RKO (cell line): ENCODE results near the gene SPINT2.

Experiments used
- DNase-seq: peaks from one replicate; pipeline ENCODE4 v3.0.0-alpha.2; 2016; ENCODE audit warnings: low spot score

SPINT2 gene

DNA sequence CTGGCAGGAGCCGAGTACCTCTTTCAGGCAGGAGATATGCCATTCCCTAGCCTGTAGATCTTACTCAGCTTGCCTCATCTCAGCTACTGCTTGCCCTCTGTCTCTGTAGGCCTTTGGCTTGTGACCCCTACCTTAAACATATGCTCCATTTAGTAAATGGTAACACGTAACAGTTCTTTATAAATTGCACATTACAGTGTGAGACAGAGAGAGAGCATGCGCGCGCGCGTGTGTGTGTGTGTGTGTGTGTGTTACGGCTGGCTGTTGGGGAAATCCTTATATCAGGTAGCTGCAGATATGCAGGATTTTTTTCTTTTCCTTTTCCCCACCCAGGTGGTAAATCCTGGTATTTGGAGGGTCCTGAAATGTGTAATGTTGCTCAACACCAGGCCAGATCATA is 4.2 kb downstream of the SPINT2 start:
- DNase-seq = no peak

GRCh38 chr19:38270587-38271167 is 6.3 kb downstream of the SPINT2 start:
- DNase-seq = no peak

DNA sequence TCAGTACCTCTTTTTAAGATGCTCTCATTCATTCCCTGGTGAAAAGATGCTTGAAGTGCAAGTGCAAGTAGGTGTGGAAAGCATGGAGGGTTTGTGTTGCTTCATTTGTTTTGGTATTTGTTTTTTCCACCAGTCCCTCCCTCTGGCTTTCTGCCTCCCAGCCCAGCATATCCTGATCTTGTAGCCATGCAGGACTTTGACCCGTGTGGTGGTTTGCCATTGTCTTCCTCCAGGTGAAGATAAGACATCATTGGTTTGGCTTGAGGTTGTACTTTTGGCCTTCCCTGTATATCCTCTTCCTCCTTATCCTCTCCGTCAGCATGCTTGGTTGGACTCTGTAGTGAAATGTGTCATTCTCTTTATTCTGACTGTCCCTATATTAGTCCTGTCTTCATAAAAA is 9.1 kb downstream of the SPINT2 start:
- no peak for DNase-seq

DNA sequence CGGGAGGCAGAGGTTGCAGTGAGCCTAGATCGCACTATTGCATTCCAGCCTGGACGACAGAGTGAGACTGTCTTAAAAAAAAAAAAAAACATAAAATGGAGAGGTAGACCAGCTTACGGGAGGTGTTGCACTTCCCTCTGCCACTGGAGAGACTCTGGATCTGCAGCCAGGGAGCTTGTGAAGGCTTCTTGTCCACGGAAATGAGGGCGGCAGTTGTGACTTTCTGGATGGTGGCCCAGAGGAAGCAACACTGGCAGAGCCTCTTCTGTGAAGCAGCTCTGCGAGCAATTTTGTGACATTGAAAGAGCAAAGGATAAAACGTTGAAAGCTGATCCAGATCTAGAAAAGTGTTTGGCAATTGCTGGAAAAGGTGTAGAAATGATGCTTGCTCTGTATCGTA is 10.4 kb downstream of the SPINT2 start:
- DNase-seq = no peak

DNA sequence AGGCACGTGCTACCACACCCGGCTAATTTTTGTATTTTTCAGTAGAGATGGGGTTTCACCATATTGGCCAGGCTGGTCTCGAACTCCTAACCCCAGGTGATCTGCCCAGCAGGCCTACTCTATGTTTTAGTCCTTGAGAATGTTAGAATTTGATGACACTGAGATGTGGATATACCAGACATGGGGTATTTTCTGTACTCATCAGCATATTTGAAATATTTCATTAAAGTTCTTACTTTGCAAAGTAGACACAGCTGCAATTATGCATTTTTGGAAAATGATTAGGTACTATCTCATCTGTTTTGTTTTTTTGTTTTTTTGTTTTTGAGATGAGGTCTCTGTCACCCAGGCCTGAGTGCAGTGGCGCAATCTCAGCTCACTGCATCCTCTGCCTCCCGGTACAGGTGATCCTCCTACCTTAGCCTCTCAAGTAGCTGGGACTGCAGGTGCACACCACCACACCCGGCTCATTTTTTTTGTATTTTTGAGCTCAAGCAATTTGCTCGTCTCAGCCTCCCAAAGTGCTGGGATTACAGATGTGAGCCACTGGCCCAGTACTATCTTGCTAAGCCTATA is 12.7 kb downstream of the SPINT2 start:
- no peak for DNase-seq

GRCh38 chr19:38277549-38277948 is 13.2 kb downstream of the SPINT2 start:
- no peak for DNase-seq

- DNase-seq = no peak
Measured at GRCh38 chr19:38277969-38278680, 13.8 kb downstream of the SPINT2 start.

DNA sequence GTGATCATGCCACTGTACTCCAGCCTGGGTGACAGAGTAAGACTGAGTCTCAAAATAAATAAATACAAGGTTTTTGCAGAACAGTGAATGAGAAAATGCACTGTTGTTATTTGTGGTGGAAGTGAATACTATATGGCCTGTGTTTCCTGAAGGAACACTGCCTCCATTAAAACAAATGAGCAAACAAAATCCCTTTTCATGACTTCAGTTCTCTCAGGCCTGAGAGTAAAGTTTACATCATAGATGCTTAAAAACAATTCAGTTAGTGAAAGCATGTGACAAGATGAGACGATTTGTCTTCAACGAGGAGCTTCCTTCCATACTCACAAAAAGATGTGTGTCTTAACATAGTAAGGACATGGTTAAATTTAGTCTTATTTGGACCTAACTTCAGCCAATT is 14.4 kb downstream of the SPINT2 start:
- DNase-seq = no peak

GRCh38 chr19:38280030-38280921 is 15.9 kb downstream of the SPINT2 start:
- DNase-seq = no peak

- DNase-seq = no peak
Measured at GRCh38 chr19:38281811-38282566, 17.6 kb downstream of the SPINT2 start.

DNA sequence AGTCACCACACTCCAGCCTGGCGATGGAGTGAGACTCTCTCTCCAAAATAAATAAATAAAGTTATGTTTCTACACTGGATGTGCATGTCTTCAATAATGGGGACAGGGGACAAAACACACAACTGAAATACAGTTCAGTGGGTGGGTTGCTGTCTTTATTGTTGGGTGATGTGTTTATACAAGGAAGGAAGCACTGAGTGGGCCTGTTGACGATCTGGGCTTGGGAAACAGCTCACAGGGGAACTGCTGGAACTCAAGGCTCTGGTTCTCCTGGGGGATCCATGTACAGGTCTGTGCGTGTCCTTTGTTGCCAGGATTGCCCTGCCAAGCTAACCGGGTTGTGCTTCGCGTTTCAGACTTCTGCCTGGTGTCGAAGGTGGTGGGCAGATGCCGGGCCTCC is 18.9 kb downstream of the SPINT2 start:
- DNase-seq = no peak

- no peak for DNase-seq
Measured at GRCh38 chr19:38284422-38284821, 20.0 kb downstream of the SPINT2 start.

GRCh38 chr19:38285567-38285966 is 21.2 kb downstream of the SPINT2 start:
- DNase-seq = no peak

- no peak for DNase-seq
Measured at GRCh38 chr19:38287604-38288003, 23.2 kb downstream of the SPINT2 start.

- no peak for DNase-seq
Measured at GRCh38 chr19:38288123-38288855, 23.9 kb downstream of the SPINT2 start.

- no peak for DNase-seq
Measured at GRCh38 chr19:38289955-38290354, 25.6 kb downstream of the SPINT2 start.

DNA sequence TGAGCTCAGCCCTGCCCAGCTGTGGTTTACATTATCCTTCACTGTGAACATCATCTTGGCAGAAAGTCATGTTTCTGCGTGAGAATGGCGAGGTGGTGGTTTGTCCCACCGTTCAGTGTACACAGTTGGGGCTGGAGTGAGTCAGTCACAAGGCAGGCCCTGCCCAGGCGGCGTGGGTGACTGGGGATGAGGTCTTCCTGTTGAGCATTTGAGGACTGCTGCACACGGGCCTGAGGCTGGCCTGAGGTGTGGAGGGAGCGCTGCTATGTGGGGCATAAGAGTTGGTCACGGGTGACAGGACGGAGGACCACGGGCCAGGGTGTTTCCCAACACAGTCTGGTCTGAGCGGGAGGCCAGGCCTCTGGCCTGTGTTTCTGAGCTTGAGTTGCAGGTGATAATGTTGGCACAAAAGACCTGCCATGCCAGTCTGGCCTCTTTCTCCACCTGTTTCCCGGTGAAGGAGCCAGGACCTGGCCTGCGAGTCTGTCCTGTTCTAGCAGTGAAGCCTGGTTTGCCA is 26.3 kb downstream of the SPINT2 start:
- no peak for DNase-seq

DNA sequence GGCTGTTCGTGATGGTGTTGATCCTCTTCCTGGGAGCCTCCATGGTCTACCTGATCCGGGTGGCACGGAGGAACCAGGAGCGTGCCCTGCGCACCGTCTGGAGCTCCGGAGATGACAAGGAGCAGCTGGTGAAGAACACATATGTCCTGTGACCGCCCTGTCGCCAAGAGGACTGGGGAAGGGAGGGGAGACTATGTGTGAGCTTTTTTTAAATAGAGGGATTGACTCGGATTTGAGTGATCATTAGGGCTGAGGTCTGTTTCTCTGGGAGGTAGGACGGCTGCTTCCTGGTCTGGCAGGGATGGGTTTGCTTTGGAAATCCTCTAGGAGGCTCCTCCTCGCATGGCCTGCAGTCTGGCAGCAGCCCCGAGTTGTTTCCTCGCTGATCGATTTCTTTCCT is 27.5 kb downstream of the SPINT2 start:
- DNase-seq = no peak

DNA sequence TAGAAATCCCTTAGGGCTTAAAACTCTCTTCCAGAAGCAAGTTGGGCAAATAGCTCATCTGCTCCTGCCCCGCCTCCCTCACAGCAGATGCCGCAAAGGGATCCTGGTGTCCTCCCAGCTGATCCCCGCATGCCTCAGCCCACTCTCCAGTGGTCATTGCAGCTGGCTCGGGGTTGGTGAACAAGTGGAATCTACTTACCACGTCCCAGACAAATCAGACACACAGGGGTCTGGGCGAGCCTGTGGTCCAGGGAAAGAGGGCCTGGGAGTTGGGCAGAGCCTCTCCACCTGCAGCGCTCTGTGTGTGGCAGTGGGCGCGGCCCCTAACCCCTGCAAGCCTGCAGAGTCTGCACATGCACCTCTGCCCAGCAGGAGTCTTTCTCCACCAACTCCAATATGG is 28.9 kb downstream of the SPINT2 start:
- no peak for DNase-seq

- DNase-seq = no peak
Measured at GRCh38 chr19:38294090-38294489, 29.7 kb downstream of the SPINT2 start.
